Liver (tissue), 9 donors: ENCODE measurements around the gene IRS1. TPM values are rescaled to one million over a fixed set of nuclear protein-coding genes. Genes with fewer than 3 reads are reported as not detected.
A peak's percentile ranks its signal among the peaks of the same experiment; 100 is the strongest.

ENCODE experiments used
- DNase-seq: peaks from one replicate; pipeline ENCODE4 v3.0.0-alpha.2; 2017; ENCODE audit warnings: low spot score
- H3K27ac ChIP-seq, 2 donors: one replicate each; pipeline ENCODE4 v1.7.0; 2013; ENCODE audit warnings: inconsistent platforms in 2 of 2, low read length in 2 of 2, control low read depth in 1 of 2, low read depth in 1 of 2, mild to moderate bottlenecking in 1 of 2
- H3K27me3 ChIP-seq, 4 donors: one replicate each; pipeline versions ENCODE4 v1.6.1 to v1.7.0; 2013; ENCODE audit warnings: low read length in 3 of 4, inconsistent platforms in 1 of 4, mild to moderate bottlenecking in 1 of 4, moderate library complexity in 1 of 4; ENCODE audit not compliant: control insufficient read depth in 4 of 4, insufficient read depth in 4 of 4
- H3K36me3 ChIP-seq, 4 donors: one replicate each; pipeline versions ENCODE4 v1.6.1 to v1.7.0; 2013; ENCODE audit warnings: low read length in 3 of 4, mild to moderate bottlenecking in 3 of 4, low read depth in 1 of 4, moderate library complexity in 1 of 4; ENCODE audit not compliant: control insufficient read depth in 4 of 4, insufficient read depth in 3 of 4
- H3K4me1 ChIP-seq, 4 donors: one replicate each; pipeline versions ENCODE4 v1.6.1 to v1.7.0; 2013; ENCODE audit warnings: low read length in 3 of 4, mild to moderate bottlenecking in 3 of 4, moderate library complexity in 1 of 4; ENCODE audit not compliant: control insufficient read depth in 4 of 4, insufficient read depth in 4 of 4
- H3K4me3 ChIP-seq, 3 donors: one replicate each; pipeline versions ENCODE4 v1.6.1 to v1.7.0; 2013; ENCODE audit warnings: low read length in 3 of 3, control low read depth in 1 of 3, low read depth in 1 of 3, mild to moderate bottlenecking in 1 of 3
- H3K9ac ChIP-seq, 2 donors: one replicate each; pipeline ENCODE4 v1.7.0; 2013; ENCODE audit warnings: low read length in 2 of 2, mild to moderate bottlenecking in 2 of 2, moderate library complexity in 2 of 2, control low read depth in 1 of 2, low read depth in 1 of 2
- H3K9me3 ChIP-seq, 4 donors: one replicate each; pipeline versions ENCODE4 v1.6.1 to v1.7.0; 2013; ENCODE audit warnings: low read length in 3 of 4; ENCODE audit not compliant: control insufficient read depth in 4 of 4
- CTCF ChIP-seq: fragments of 150-350 bp; IDR thresholded peaks from 2 replicates; pipeline ENCODE4 v1.5.1; 2017; ENCODE audit warnings: improper control_type of control experiment, low read depth, low read length; ENCODE audit not compliant: missing input control
- FOXA1 ChIP-seq: IDR thresholded peaks from 2 replicates; pipeline ENCODE4 v1.6.1; 2016; ENCODE audit warnings: antibody characterized with exemption
- FOXA2 ChIP-seq: IDR thresholded peaks from 2 replicates; pipeline ENCODE4 v1.6.1; 2016; ENCODE audit warnings: antibody characterized with exemption
- HNF4A ChIP-seq, 2 donors: conservative IDR thresholded peaks; 2 replicates each; pipeline ENCODE4 v1.6.1; 2016; ENCODE audit warnings: antibody characterized with exemption in 2 of 2, mild to moderate bottlenecking in 2 of 2
- HNF4G ChIP-seq: IDR thresholded peaks from 2 replicates; pipeline ENCODE4 v1.6.1; 2016; ENCODE audit warnings: antibody characterized with exemption
- MAX ChIP-seq: IDR thresholded peaks from 2 replicates; pipeline ENCODE4 v1.6.1; 2016; ENCODE audit warnings: antibody characterized with exemption
- NR2F2 ChIP-seq: IDR thresholded peaks from 2 replicates; pipeline ENCODE4 v1.6.1; 2016; ENCODE audit warnings: antibody characterized with exemption
- RAD21 ChIP-seq, 2 donors: IDR thresholded peaks; 2 replicates each; pipeline ENCODE4 v1.6.1; 2016; ENCODE audit warnings: antibody characterized with exemption in 2 of 2, mild to moderate bottlenecking in 2 of 2
- RXRA ChIP-seq, 2 donors: IDR thresholded peaks; 2 replicates each; pipeline ENCODE4 v1.6.1; 2017 to 2018; ENCODE audit warnings: antibody characterized with exemption in 2 of 2, mild to moderate bottlenecking in 1 of 2
- ZBTB33 ChIP-seq: IDR thresholded peaks from 2 replicates; pipeline ENCODE4 v1.6.1; 2016; ENCODE audit warnings: antibody characterized with exemption
- WGBS: extraction: QIAGEN DNeasy Blood & Tissue Kit; methylation state at CpG from one replicate; pipeline ENCODE4 v1.1.7; 2013; 5-methylcytosine and 5-hydroxymethylcytosine counted together
- polyA plus RNA-seq, 2 donors: library from polyadenylated mRNA; stranded (reverse) in 1 of 2; unstranded in 1 of 2; fragments of 200-250 nt in 1 of 2; fragments of >200 nt in 1 of 2; fragmentation: Nextera tagmentation in 1 of 2; extraction: Ambion mirVana in 1 of 2; gene quantifications; one replicate each; pipeline versions ENCODE4 v1.2.1 to v1.2.3, GENCODE V29; 2013 to 2015
- total RNA-seq, 2 donors: library from RNA; depleted of rRNA; stranded (reverse); fragments of >200 nt; gene quantifications; one replicate each; pipeline ENCODE4 v1.2.3, GENCODE V29; 2014
- donor health status: healthy.
- donor health status: healthy.
- donor health status: healthy.
- donor health status: healthy.
- donor health status: healthy.

IRS1 gene
- total and polyA plus RNA-seq, 4 donors, result 7.4 to 11.6 (median 8.6) TPM

GRCh38 chr2:226740039-226740648 lies 59.5 kb downstream of the IRS1 start:
- H3K27me3 ChIP-seq, result no peaks in the 10 kb centered on the region
- no peak overlapping the region for H3K4me3 ChIP-seq
- H3K9me3 ChIP-seq, result no peaks in the 10 kb centered on the region
- peaks cover 0 to 2% (median 0%) of the 10 kb centered on the region in 4 donors for H3K36me3 ChIP-seq
- no peak overlapping the region for H3K9ac ChIP-seq
- DNase-seq, result no peak
- peak overlapping the region; percentile 81 to 91 for H3K27ac ChIP-seq
- whole genome bisulfite sequencing, result 49% methylated on average over 3 of the region's 3 CpGs
- TF ChIP-seq RXRA (IDR thresholded peaks at IDR 0.05) (no peak), HNF4G (no peak), FOXA1 (no peak), MAX (no peak), RAD21 (IDR thresholded peaks at IDR 0.05) (no peak), FOXA2 (no peak), ZBTB33 (no peak), HNF4A (conservative IDR thresholded peaks at IDR 0.05) (no peak), CTCF (no peak), NR2F2 (no peak)
- peaks cover 7 to 61% (median 32%) of the 10 kb centered on the region in 4 donors for H3K4me1 ChIP-seq

- Histone ChIP-seq H3K9ac (peak overlapping the region in 1 of 2 donors; percentile 71), H3K27ac (peak overlapping the region; percentile 81 to 91), H3K36me3 (peaks cover 0 to 6% (median 0%) of the 10 kb centered on the region in 4 donors), H3K4me1 (peaks cover 7 to 66% (median 36%) of the 10 kb centered on the region in 4 donors), H3K4me3 (no peak overlapping the region), H3K9me3 (no peaks in the 10 kb centered on the region), H3K27me3 (no peaks in the 10 kb centered on the region)
- DNase-seq, result no peak
- no peak for TF ChIP-seq FOXA2
- no peak for TF ChIP-seq ZBTB33
- WGBS, result 75% methylated on average over 6 of the region's 6 CpGs
Measured at GRCh38 chr2:226739545-226740030, 60.0 kb downstream of the IRS1 start.
